Hepatocyte (in vitro differentiated cells): ENCODE data around the gene ZBTB42. TPM values are rescaled to one million over a fixed set of nuclear protein-coding genes. Genes with fewer than 3 reads are reported as not detected.

Experiments
- DNase-seq: peaks from one replicate; pipeline ENCODE4 v3.0.0-alpha.2; 2016; ENCODE audit warnings: low spot score
- H2AFZ ChIP-seq: fragments of 200-600 bp; sonication (generic); 2 replicates; pipeline ENCODE4 v1.6.0; 2016; ENCODE audit warnings: antibody characterized with exemption, mild to moderate bottlenecking
- H3K27ac ChIP-seq: fragments of 200-600 bp; sonication (generic); 2 replicates; pipeline ENCODE4 v1.5.1; 2016; ENCODE audit warnings: mild to moderate bottlenecking
- H3K27me3 ChIP-seq: fragments of 200-600 bp; sonication (generic); 2 replicates; pipeline ENCODE4 v1.6.1; 2016
- H3K36me3 ChIP-seq: fragments of 200-600 bp; sonication (generic); replicated peaks from 2 replicates; pipeline ENCODE4 v1.5.1; 2016; ENCODE audit warnings: low read depth; ENCODE audit not compliant: insufficient read depth
- H3K4me1 ChIP-seq: fragments of 200-600 bp; sonication (generic); 2 replicates; pipeline ENCODE4 v1.5.1; 2016; ENCODE audit warnings: mild to moderate bottlenecking, moderate library complexity; ENCODE audit not compliant: insufficient read depth
- H3K4me2 ChIP-seq: fragments of 200-600 bp; sonication (generic); 2 replicates; pipeline ENCODE4 v1.6.0; 2016
- H3K4me3 ChIP-seq: fragments of 200-600 bp; sonication (generic); 2 replicates; pipeline ENCODE4 v1.5.1; 2016; ENCODE audit warnings: mild to moderate bottlenecking
- H3K79me2 ChIP-seq: fragments of 200-600 bp; sonication (generic); 2 replicates; pipeline ENCODE4 v1.6.0; 2017; ENCODE audit warnings: mild to moderate bottlenecking
- H3K9me2 ChIP-seq: fragments of 200-600 bp; sonication (generic); replicated peaks from 2 replicates; pipeline ENCODE4 v1.6.0; 2017; ENCODE audit warnings: mild to moderate bottlenecking; ENCODE audit not compliant: insufficient read depth
- H3K9me3 ChIP-seq: fragments of 200-600 bp; sonication (generic); 2 replicates; pipeline ENCODE4 v1.5.1; 2016; ENCODE audit warnings: low read depth, mild to moderate bottlenecking
- H4K20me1 ChIP-seq: fragments of 200-600 bp; sonication (generic); 2 replicates; pipeline ENCODE4 v1.6.0; 2016; ENCODE audit warnings: mild to moderate bottlenecking; ENCODE audit not compliant: insufficient read depth, poor library complexity, severe bottlenecking
- EZH2 ChIP-seq: fragments of 200-600 bp; sonication (generic); IDR thresholded peaks from 2 replicates; pipeline ENCODE4 v1.6.1; 2016; ENCODE audit warnings: antibody characterized with exemption, mild to moderate bottlenecking, borderline replicate concordance
- EZH2phosphoT487 ChIP-seq: fragments of 200-600 bp; sonication (generic); IDR thresholded peaks from one replicate; pipeline ENCODE4 v1.6.1; 2018; ENCODE audit warnings: antibody characterized with exemption, mild to moderate bottlenecking, low read depth, moderate library complexity; ENCODE audit not compliant: unreplicated experiment, severe bottlenecking
- WGBS: methylation state at CpG from one replicate; pipeline ENCODE4 v1.1.6; 2016; ENCODE audit warnings: low lambda C conversion rate; ENCODE audit errors: missing lambda C conversion rate; 5-methylcytosine and 5-hydroxymethylcytosine counted together
- polyA plus RNA-seq: library from polyadenylated mRNA; unstranded; fragments of >200 nt; fragmentation: Nextera tagmentation; extraction: Ambion mirVana; gene quantifications from 2 replicates; pipeline ENCODE4 v1.2.1, GENCODE V29; 2016
- total RNA-seq: library from RNA; depleted of rRNA; stranded (reverse); fragments of >200 nt; gene quantifications from 2 replicates; pipeline ENCODE4 v1.2.3, GENCODE V29; 2014
- TF ChIP-seq, protein P1 (sequence below): fragments of 200-600 bp; sonication (generic); IDR thresholded peaks from 2 replicates; pipeline ENCODE4 v1.5.1; 2016; ENCODE audit warnings: antibody characterized with exemption, mild to moderate bottlenecking; ENCODE audit not compliant: poor library complexity

Gene ZBTB42
- total and polyA plus RNA-seq, 2 experiments from 2014 or later: 3.6 to 8.6 TPM

DNA sequence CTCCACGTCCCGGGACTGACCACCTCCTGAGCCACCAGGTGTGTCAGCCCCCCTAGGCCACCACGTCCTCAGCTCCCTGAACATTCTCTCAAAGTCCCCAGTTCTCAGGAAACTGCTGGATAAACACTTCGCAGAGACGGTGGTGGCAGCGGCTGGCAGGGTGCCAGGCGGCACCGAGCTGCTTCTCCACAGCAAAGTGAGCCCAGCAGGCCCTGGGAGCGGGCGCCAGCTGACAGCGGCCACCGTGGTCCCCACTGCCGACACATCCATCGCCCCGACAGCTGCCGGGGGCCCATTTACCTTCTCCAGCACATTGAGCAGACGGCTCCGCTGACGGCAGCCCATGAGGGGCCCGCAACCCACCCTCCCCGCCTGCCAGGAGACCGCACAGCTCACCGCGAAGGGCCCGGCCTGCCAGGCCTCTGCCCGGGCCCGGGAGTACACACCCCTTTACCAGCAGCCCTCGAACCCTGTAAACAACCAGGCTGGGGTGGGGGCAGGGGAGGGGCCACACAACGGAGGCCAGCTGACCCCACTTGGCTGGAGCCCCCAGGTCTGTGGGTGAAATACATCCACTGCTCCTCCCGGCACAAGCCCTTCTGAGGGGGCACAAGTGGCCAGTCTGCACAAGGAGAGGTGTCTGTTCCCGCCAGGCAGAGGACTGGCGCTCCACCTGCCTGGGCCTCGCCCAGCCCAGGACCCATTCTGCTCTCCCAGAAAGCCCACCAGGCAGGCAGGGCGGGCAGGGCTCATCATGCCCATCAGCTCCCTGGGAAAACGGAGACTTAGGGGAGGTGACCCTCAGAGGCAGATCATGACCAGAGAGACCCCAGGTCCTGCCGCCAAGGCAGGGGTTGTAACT is 15.8 kb upstream of the ZBTB42 start:
- 90% methylated on average over 32 of the region's 36 CpGs for WGBS
- no peaks in the 10 kb centered on the region for H3K36me3 ChIP-seq
- H3K27ac ChIP-seq: no peak overlapping the region
- no peaks in the 10 kb centered on the region for H3K9me3 ChIP-seq
- H3K9me2 ChIP-seq: no peaks in the 10 kb centered on the region
- TF ChIP-seq EZH2phosphoT487: no peak
- TF ChIP-seq, protein P1, sequence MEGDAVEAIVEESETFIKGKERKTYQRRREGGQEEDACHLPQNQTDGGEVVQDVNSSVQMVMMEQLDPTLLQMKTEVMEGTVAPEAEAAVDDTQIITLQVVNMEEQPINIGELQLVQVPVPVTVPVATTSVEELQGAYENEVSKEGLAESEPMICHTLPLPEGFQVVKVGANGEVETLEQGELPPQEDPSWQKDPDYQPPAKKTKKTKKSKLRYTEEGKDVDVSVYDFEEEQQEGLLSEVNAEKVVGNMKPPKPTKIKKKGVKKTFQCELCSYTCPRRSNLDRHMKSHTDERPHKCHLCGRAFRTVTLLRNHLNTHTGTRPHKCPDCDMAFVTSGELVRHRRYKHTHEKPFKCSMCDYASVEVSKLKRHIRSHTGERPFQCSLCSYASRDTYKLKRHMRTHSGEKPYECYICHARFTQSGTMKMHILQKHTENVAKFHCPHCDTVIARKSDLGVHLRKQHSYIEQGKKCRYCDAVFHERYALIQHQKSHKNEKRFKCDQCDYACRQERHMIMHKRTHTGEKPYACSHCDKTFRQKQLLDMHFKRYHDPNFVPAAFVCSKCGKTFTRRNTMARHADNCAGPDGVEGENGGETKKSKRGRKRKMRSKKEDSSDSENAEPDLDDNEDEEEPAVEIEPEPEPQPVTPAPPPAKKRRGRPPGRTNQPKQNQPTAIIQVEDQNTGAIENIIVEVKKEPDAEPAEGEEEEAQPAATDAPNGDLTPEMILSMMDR: no peak
- TF ChIP-seq EZH2: no peak
- peaks cover 46% of the 10 kb centered on the region for H4K20me1 ChIP-seq
- H3K27me3 ChIP-seq: no peaks in the 10 kb centered on the region
- H3K79me2 ChIP-seq: peaks cover 47% of the 10 kb centered on the region
- H3K4me3 ChIP-seq: no peak overlapping the region
- no peak for DNase-seq
- H3K4me1 ChIP-seq: no peaks in the 10 kb centered on the region
- no peak overlapping the region for H3K4me2 ChIP-seq
- no peak overlapping the region for H2AFZ ChIP-seq

DNA sequence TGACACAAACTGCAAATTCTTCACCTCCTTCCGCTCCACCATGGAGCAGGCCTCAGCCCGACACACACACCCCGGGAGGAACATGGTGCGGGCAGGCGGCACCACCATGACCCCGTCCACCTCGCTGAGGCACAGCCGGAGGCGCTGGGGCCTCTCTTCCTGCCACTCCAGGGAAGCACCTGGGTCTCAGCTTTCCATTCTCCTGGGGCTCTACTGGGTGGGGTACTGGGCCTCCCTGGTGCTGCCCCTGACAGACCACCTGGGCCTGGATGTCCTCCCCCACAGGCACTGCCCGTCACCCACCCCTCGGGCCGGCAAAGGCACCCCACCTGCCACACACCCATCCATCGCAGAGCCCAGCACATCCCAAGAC is 15.2 kb upstream of the ZBTB42 start:
- Histone ChIP-seq H3K4me1 (no peaks in the 10 kb centered on the region), H3K27ac (no peak overlapping the region), H3K36me3 (no peaks in the 10 kb centered on the region)

DNA sequence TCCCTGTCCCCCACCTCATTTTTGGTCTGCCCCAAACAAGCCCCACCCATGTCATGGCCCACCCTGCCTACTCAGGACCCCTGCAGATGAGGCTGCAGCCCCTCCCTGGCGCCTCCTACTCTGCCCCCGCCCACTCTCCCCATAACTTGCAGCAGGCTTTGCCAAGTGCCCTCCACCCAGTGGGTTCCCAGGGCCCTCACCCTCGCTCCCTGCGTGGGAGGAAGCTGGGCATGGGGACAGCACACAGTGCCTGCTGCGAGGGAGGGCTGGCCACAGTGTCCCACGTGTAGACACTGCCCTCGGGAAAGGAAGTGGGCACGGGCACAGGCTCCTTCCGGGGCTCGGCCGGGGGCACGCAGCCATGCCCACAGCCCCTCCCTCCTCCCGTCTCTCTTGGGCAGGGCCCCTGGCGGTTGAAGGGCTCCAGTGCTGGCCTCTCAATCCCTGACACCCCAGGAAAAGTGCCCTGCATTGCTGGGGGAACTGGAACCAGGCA is 14.8 kb upstream of the ZBTB42 start:
- Histone ChIP-seq H3K79me2 (peaks cover 57% of the 10 kb centered on the region), H4K20me1 (peaks cover 53% of the 10 kb centered on the region), H3K4me3 (no peak overlapping the region), H3K4me2 (no peak overlapping the region), H3K4me1 (no peaks in the 10 kb centered on the region), H2AFZ (no peak overlapping the region), H3K9me2 (no peaks in the 10 kb centered on the region), H3K9me3 (no peaks in the 10 kb centered on the region), H3K27ac (no peak overlapping the region), H3K27me3 (no peaks in the 10 kb centered on the region), H3K36me3 (no peaks in the 10 kb centered on the region)
- no peak for DNase-seq
- 93% methylated on average over 10 of the region's 14 CpGs for WGBS
- TF ChIP-seq EZH2: no peak
- TF ChIP-seq EZH2phosphoT487: no peak
- TF ChIP-seq, protein P1: no peak

More for the DNA sequence above, 15.2 kb upstream of the ZBTB42 start:
- Histone ChIP-seq H3K9me2 (no peaks in the 10 kb centered on the region), H3K79me2 (peaks cover 53% of the 10 kb centered on the region), H3K9me3 (no peaks in the 10 kb centered on the region), H4K20me1 (peaks cover 50% of the 10 kb centered on the region), H3K4me3 (no peak overlapping the region), H3K4me2 (no peak overlapping the region), H3K27me3 (no peaks in the 10 kb centered on the region), H2AFZ (no peak overlapping the region)
- TF ChIP-seq EZH2phosphoT487 (no peak), EZH2 (no peak)
- TF ChIP-seq, protein P1: no peak
- 91% methylated on average over 12 of the region's 13 CpGs for WGBS
- DNase-seq: no peak
